NCI-H2227 (cell line): ENCODE measurements around the gene FNIP2.
A peak's percentile ranks its signal among the peaks of the same experiment; 100 is the strongest.
"Not testable (repeated sequence)": the region's sequence is repeated elsewhere in the genome, so short reads cannot be mapped to it uniquely, and the experiment has no call there.

Experiments
- DNase-seq: peaks from one replicate; lab custom pipeline; 2025; ENCODE audit not compliant: unreplicated experiment; lab: John Stamatoyannopoulos, UW

The FNIP2 gene

GRCh38 chr4:158869001-158869400 lies 100.2 kb downstream of the FNIP2 start:
- no peak for DNase-seq

DNA sequence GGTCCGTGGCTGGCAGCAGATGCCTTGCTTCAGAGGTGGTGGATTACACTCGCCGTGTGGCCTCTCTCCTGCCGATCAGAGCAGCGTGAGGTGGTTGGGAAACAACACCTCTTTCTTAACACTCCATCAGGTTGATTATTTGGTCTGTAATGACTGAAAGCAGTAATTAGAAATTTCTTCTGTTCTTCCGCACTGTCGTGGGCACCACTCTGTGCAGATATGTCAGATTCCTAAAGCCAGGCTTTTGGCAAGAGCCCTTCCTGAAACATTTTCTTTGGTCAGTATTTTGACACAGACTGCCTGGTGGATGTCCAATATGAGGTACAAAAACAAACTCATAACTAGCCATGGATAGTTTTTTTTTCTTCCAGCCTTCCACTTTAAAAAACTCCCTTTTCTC lies 100.9 kb downstream of the FNIP2 start:
- no peak for DNase-seq

- DNase-seq: no peak
Observed at GRCh38 chr4:158870282-158870625, 101.4 kb downstream of the FNIP2 start.

GRCh38 chr4:158870626-158871334 lies 102.0 kb downstream of the FNIP2 start:
- peak; percentile 31 for DNase-seq

DNA sequence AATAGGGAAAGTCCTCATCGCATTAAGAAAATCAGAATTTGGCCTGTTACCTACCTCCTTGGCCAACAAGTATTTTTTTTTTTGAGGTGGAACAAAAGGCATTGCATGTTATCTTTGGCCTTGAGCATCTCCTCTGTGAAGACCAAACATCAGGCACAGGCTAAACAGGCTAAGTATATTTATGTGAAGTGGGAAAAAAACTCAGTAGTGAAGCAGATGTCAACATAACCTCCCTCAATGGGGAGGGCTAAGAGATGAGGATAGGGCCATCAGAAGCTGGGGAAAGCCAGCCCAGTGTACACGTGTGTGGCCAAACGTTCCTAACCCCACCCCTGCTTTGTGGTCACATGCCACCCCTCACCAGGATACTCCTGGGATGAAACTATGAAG lies 102.5 kb downstream of the FNIP2 start:
- DNase-seq: peak; percentile 5

GRCh38 chr4:158873795-158874401 lies 105.1 kb downstream of the FNIP2 start:
- DNase-seq: no peak

GRCh38 chr4:158875026-158875425 lies 106.2 kb downstream of the FNIP2 start:
- no peak for DNase-seq

DNA sequence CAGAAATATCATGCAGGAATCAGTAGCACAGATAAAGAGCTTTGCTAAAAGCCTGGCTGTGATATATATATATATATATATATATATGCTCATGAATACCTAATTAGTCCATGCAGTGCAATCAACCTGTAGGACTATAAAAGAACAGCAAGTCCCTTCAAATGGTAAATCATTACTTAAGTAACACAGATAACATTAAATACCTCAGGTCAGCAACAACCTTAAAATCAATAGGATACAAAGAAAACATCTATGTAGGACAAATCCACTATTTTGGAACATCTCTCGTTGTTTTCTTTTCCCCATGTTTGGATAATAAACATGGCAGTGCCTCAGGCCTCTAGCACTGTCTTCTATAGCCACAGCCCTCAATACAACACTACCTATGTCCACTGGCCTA lies 106.6 kb downstream of the FNIP2 start:
- no peak for DNase-seq

DNA sequence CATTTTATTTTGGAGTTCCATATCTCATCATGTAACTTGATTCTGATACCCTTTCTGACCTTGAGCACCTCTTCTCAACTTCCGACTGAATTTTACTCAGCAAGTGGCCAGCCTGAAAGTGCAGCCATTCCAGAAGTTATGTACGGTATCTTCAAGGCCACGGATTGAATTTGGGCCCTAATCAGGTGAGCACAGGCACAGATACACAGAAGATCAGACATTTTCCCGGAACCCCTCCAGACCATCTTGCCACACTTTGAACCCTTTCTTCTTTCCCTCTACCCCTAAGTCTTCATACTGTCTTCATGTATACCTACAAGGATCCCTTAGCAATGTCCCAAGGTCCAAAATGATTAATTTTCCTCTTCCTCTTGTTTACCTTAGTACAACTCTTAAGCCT lies 108.2 kb downstream of the FNIP2 start:
- DNase-seq: no peak

- DNase-seq: not testable (repeated sequence)
Observed at GRCh38 chr4:158882142-158882541, 113.3 kb downstream of the FNIP2 start.

DNA sequence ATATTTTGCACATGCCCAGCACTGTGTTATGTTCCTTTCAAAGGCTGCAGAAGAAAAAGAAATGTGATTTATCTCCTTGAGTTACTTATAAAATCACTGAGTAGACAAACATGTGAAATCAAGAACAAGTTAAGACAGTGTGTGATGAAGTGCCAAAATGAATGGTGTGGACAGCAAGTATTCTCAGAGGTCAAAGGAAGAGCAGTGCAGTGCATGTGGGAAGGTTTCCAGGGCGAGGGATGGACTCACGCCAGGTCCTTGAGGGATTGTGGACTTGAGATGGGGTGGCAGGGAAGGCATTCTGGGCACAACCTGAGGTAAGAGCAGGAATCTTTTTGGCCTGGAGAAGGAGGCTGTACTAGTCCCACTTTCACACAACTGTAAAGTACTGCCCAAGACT lies 115.5 kb downstream of the FNIP2 start:
- no peak for DNase-seq

DNA sequence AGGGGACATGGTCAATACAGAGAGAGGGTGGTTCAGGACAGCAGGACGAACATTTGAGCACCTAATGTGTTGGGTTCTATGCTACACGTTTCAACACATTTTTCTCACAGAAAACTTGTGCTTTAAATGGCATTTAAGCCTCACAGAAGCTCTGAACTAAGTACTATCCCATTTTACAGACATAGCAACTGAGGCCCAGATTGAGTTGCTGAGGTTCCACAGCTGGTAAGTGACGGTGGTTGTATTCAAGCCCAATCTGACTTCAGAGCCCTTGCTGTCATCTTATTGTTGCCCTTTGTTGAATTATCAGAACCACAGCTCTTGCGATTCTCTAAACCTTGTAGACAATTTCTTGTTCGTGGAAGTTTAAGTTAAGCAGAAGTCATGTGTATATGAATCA lies 116.7 kb downstream of the FNIP2 start:
- no peak for DNase-seq

GRCh38 chr4:158890294-158890693 lies 121.5 kb downstream of the FNIP2 start:
- no peak for DNase-seq

DNA sequence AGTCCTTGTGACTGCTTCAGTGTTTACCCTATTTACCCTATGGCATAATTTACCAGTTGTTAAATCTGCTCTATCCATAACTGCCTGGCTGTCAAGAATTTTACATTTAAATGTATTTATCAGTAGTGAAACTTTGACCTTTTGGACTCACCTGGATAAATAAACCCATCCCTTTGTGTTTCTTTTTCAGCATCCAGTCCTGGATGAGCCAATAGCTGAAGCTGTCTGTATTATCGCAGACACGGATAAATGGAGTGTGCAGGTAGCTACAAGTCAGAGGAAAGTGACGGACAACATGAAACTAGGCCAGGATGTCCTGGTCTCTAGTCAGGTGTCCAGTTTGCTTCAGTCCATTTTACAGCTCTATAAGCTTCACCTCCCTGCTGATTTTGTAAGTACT lies 122.4 kb downstream of the FNIP2 start:
- no peak for DNase-seq

DNA sequence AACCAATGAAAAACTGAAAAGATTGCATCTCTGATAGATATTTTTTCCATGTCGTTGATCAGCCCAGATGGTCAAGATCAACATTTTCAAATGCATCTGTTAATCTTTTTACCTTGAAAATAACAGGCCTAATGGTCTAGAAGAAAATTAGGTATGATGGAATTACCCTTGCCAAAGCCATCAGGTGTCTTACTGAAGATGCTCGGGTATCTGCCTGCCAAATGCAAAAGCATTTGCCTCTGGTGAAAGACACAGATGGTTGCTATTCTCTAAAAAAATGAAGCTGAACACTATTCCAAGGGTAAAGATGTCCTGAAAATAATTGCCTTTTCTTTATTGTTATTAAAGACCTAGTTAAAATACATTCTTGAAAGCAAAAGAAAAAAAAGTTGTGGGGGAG lies 126.0 kb downstream of the FNIP2 start:
- no peak for DNase-seq

DNA sequence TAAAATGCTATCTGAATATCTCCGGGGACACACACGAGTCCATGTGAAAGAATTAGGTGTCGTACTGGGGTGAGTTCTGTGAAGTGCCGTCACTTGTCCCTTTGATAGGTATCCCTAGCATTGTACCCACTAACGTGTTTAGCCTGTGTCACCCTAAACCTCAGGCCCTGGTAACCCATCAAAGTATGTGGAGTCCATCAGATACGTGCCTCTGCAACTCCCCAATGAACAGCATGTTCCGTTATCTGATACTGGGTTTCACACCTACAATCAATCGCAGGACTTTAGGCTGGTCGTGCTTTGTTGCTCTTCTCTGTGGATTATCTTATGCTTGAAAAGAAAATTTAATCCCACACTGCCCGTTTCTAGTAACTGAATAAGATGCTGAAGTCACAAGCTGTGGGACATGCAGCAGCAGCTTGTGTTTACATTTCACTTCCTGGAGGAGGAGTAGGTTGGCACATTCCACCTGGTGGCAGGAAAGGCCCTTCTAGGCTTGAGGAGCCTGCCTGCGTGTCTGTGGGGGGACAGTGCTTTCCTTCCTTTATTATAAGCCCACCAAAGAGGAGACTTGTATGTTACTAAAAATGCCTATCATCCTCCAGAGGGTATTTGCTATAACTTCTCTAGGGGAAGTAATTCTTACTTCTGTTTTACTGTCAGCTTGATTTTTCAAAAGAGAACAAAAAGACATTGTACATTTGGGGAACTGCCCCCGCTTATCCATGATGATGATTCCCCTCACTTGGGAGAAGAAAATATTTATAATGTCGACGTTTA lies 127.2 kb downstream of the FNIP2 start:
- no peak for DNase-seq

- not testable (repeated sequence) for DNase-seq
Observed at GRCh38 chr4:158896577-158897238, 127.9 kb downstream of the FNIP2 start.

DNA sequence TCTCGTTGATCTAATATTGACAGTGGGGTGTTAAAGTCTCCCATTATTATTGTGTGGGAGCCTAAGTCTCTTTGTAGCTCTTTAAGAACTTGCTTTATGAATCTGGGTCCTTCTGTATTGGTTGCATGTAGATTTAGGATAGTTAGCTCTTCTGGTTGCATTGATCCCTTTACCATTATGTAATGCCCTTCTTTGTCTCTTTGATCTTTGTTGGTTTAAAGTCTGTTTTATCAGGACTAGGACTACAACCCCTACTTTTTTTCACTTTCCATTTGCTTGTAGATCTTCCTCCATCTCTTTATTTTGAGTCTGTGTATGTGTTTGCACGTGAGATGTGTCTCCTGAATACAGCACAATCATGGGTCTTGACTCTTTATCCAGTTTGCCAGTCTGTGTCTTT lies 131.6 kb downstream of the FNIP2 start:
- DNase-seq: not testable (repeated sequence)

- peak; percentile 44 for DNase-seq
Observed at GRCh38 chr4:158902280-158903078, 133.7 kb downstream of the FNIP2 start.

DNA sequence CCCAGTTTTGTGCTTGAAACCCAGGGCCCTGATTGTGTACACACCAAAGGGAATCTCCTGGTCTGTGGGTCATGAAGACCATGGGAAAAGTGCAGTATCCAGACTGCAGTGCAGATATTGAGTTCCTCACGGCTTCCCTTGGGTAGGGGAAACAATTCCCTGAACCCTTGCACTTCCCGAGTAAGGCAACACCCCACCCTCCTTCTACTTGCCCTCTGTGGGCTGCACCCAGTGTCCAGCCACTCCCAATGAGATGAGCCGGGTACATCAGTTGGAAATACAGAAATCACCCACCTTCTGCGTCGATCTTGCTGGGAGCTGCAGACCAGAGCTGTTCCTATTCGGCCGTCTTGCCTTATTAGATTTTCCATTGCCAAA lies 134.2 kb downstream of the FNIP2 start:
- DNase-seq: no peak

GRCh38 chr4:158903472-158904043 lies 134.7 kb downstream of the FNIP2 start:
- DNase-seq: peak; percentile 5
